Activated T-cell treated with anti-CD3 and anti-CD28 coated beads for 1 hour (primary cell): ENCODE measurements around the gene B4GALT1.

Source experiments
- DNase-seq: peaks from one replicate; pipeline ENCODE4 v3.0.0-alpha.2; 2020; ENCODE audit warnings: low read depth

Gene B4GALT1

DNA sequence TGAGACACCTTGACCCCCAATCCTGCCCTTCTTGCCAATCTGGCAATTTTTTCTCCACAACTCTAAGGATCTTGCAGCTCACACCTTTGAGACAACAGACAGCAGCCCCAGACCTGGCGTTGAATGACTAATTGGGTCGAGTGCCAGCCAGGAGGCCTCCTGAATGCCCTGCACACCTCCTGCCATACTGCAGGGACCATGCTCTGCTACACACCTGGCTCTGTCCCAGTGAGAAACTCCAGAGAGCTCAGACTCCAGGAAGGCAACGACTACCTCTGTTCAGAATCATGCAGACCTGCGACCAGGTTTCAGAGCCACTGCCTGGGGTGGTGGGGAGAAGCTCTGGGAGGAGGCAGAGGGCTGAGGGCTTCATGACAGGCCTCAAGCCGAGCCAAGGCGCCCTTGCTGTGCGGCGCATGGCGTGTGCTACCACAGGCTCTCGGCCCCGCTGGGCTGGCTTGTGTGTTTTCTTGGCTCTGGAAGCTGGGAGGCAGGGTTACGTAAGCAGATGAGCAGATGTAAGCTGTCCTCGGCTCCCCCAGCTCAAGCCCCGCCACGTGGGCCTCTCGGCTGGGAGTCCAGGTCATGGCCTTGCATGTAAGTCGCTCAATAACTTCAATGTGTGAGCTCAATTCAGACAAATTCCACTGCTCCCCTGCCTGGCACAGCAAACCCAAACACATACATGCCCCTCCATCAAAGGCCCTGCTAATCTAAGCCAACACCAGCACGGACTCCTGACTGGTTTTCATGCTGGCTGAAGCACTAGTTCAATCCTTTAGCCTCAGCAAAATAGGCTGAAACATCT lies 27.5 kb downstream of the B4GALT1 start:
- DNase-seq = no peak

DNA sequence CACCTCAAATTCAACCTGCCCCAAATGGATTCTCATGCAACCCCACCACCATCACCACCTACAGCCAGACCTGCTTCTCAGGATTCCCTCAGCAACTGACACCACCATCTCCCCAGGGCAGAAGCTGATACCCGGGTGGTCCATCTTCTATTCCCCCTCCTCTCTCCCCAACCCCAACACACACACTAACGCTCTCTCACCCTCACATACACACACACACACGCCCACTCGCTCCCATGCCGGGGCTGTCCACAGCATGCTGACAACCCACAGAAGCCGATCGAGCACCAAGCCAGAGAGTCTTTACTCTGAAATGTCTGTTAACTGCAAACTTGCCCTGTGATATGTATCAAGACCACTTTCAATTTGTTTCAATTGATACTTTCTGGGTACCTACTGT lies 28.4 kb downstream of the B4GALT1 start:
- no peak for DNase-seq

DNA sequence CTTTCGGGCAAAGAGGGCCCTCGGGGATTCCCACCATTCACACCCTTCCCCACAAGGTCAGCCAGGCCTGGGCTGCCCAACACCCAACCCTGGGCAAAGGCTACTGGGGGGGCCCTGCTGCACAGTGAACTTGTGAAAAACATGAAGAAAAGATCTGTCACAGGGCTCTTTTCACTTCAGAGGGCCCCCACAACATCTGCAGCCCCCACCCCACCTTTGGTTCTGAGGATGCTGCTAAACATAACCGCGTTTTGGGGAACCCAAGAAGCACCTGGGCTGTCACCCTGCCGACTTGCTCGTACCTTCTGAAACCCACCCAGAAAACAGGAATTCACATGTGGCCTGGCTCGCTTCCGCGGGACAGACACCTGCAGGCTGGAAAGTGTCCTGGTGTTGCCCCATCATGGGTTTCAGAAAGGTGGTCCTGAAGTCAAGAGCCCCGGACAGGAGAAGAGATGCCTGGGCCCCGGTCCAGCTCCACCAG lies 29.3 kb downstream of the B4GALT1 start:
- no peak for DNase-seq

DNA sequence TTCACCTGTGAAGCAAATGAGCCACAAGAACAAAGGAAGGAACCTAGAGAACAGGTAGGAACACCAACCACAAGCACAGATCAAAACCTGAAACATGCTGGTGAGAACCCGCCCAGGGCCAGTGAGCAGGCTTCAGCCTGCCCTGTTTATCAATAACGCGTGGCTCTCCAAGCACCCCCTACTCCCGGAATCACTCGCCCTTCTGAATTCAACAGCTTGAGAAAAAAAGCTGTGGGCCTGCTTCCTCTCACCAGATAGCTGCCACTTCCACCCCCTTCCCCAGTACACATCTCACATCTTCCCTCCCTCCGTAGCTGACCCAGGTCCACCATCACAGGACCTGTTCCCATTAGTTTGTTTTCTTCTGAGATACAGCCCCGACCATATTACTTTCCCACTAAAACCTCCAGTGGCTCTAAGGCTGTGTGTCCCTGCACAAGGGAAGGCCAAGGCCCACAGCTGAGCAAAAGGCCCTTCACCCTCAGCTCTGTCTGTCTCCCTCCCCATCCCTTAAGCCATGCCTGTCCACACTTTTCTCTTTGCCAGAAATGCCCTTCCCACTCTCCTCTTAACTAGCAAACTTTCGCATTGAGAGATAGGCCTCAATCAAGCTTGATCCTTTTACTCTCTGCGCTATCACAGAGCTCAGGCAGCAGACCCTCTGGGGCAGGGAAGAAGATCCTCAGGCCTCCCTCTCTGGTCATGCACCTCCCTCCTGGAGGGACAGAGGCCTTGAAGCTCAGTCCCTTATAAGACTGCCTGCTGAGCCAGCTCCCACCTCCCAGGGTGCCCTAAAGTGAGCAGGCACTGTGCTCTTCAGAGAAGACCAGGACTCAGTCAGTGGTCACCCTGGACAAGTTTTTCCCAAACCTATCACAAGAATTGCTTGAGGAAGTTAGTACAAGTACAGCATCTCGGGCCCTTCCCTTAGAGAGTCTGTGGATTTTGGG lies 30.1 kb downstream of the B4GALT1 start:
- DNase-seq = no peak

DNA sequence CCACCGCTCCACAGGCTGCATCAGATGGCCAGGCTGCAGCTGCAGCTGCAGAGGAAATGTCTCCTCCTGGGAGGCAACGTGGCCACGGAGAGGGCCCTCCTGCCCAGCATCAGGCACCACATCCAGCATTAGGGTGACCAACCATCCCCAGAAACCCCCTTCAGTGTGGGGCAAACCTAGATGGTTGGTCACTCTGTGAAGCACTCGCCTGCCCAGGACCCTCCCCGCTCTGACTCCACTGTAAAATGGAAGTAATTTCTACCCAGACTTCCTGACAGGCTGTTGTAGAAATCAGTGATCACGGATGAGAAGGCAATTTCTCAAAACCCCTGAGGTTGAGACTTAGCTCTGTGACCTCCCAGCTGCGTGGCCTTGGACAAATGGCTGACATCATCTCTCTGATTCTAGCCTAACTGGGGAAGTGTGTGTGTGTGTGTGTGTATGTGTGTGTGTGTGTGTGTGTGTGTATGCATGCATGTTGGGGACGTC lies 31.6 kb downstream of the B4GALT1 start:
- no peak for DNase-seq

DNA sequence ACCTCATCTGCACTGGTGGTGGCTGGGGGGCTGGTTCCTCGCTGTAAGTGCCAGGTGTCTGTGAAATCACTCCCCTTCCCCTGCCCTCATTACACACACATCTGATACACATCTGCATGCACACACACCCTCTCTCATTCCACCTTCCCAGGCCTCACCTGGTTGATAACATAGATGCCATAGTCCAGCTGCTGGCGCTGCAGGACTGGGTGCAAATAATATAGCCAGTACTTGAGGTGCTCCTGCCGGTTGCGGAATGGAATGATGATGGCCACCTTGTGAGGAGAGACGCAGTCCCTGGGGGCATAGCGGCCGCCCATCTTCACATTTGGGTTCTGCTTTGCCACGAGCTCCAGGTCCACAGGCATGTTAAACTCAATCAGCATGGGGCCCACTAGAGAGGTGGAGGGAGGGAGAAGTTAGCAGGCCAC lies 32.1 kb downstream of the B4GALT1 start:
- DNase-seq = no peak

DNA sequence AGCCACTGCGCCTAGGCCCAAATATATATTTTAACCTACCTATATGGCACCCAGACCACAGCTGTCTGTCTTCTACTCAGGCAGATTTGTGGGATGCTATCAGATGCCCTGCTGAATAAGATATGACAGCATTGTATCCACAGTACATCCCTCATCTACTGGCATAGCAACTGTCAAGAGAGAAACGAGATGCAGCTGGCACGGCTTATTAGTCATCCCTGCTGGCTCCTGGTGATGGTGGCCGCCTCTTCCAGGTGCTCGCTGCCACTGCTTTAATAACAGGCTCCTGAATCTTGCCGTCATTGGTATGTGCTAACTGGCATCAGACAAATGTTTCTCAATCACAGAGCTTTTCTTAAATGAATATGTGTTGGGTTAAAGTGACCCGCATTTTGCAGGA lies 34.0 kb downstream of the B4GALT1 start:
- DNase-seq = no peak

DNA sequence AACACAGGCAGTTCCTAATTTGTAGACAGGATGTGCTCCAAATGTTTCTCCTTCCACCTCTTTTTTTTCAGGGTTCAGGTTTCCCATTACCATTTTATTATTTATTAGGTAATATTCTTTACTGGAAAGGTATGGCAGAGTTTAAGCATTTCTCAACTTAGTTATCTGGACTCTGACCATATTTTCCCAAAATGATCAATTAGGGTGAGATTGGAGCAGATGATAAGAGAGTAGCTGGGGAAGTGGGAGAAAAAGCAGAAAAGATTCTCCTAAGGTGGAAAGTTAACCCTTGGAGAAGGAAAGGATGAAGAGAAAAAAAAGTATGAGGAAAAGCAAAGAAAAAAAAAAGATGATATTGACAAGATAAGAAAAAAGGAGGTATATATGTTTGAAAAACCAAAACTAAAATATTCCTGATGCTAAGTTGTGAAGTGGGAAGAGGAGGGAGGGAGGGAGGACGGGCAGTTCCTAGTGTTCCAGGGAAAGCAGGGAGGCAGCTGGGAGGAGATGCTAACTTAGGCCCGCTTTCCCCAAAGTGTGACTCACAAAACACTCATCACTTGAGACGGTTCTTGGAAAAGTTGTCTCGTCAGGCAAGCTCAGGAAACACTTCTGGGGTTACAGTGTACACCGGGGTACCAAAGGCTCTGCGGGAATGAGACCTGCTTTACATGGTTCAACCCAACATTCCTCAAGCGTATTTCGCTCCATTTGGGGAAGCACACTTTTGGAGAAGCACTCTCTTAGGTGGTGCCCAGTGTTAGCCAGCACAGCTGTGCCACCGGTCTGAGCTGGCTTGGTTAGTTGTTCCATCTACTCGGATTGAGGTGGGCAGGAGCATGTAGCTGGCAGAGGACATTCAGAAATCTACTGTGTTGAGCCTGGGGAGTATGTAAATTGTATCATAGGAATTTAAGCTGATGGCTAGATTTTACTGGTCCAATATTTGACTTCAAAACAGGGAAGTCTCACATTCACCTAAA lies 35.1 kb downstream of the B4GALT1 start:
- DNase-seq = no peak

DNA sequence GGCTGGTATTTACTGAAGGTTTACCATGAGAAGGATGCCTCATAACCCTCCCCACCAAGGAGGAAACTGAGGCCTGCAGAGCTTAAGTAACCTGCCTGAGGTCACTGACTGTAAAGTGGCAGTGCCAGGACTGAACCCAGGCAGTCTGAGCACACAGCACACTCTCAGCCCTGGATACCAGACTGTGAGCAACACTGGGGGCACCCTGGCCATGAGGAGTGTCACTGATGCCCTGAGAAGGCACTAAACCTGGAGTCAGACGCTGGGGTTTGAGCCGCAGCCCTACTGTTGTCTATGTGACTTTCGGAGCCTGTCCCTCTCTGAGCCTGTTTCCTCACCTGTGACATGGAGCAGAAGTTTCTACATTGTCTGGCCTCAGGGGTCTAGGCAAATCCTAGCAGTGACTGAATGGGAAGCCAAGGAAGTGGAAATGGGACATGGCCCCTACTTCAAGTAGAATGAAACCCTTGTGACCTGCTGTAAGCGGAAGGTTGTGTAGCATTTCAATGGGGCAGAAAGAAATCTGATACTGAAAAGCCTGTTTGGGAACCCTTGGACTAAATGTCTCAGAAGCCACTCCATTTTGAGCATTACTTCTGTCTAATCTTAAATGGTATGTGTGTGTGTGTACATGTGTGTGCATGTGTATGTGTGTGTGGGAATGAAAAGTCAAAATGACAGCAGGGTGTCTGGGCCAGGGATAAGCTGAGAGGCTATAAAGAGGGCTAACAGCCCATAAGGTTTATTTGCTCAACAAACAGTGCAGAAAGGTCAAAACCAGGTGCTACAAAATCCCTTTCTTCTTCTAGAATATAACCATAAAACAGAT lies 36.0 kb downstream of the B4GALT1 start:
- no peak for DNase-seq

DNA sequence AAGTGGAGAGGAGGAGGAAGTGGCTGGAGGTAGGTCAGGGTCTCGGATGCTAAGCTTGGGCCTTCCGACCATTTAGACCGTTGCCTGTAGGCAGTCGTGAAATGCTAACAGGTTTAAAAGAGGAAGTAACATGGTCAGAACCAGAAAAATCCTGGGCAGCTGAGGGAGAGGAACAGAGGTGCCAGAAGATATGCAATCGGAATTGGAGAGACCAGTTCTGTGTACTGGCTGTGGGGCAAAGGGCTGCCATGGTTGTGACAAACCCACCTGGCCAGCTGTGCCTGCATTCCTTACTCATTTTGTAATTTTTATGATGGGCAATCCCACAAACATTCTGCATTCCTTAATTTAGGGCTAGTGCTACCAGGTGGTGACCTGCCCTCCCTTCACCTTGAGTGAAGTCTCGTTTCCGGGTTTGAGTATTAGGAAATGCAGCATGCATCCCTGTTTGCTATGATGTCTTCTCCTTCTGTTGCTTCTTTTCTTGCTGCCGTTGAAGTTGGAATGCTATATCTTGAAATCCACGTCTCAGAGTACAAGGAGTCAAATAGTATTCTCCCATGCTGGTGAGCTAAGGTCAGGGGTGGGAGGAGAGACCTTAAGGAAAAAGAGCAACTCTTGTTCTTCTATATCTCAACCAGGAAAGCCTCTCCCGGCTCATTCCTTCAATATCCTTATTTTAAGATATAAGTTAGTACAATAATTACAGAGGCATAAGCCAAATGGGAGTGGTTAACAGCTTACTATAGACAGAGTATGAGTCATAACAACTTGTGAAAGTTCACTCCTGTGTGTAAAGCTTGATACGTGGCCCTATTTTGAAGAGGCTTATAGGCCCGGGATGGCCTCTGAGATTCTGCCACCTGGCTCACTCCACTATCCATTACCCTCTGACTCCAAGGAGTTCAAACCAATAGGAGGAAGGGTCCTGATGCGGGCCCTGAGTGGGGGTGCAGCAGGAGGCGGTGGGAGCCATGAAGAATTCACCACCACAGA lies 37.0 kb downstream of the B4GALT1 start:
- no peak for DNase-seq

DNA sequence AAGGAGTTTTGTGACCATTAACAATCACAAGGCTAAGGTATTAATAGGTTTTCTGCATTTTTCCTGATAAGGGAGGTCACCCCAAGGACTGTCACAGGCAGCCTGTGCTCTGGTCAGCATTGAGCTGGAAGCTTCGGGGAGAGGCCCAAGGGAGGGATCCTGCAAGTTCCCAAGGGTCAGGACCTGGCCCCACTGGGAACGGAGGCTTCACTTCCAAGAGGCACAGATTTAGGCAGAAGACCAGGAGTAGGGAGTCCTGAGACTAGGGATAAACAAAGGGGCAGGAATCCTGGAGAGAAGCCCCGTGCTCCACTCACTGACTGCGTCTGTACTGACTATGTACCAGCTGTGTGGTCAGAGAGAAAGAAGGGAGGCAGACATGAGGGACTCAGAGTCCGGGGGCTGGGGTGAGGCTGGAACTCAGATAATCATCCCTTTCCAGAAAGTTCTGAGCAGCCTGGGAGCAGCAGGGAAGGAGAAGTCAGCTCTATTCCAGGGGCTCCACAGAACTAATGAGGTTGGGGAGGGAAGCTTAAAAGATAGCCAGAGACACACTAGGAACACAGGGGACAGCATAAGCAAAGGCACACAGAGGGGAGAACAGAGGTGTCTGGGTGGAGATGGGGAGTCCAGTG lies 37.8 kb downstream of the B4GALT1 start:
- no peak for DNase-seq

DNA sequence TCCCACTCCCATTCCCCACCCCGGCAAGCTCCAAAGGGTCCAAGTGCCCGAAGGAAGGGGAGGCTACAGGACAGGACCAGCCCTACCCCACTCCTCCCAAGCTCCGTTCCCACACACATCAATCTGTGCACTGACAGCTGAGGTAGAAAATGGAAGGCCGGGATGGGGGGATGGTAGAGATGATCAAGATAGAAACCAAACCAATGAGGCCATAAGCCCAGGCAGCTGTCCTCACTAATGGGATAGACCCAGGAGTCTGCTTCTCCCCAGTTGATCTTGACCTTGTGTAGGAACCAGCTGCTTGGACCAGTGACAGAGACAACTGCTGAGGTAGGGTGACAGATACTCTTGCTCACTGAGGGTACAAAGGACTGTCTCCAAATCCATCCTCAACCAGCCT lies 38.6 kb downstream of the B4GALT1 start:
- DNase-seq = no peak

DNA sequence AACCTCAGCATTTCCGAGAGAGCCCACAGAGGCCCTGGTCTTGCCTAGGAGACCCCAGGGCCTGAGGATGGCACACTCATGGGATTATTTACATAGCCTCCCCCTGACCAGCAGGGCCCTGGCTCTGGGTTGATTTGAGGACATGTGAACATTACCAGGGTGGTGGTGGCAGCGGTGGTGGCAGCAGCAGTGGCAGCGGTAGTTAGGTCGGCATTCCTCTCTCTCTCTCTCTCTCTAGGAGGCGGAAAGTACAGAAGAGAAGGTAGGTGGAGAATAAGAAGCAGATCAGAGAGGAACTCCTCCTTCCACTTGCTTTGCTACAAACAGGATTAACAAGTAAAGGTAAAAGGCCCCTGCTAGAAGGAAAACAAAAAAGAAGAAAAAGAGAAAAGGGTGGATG lies 39.3 kb downstream of the B4GALT1 start:
- DNase-seq = no peak

DNA sequence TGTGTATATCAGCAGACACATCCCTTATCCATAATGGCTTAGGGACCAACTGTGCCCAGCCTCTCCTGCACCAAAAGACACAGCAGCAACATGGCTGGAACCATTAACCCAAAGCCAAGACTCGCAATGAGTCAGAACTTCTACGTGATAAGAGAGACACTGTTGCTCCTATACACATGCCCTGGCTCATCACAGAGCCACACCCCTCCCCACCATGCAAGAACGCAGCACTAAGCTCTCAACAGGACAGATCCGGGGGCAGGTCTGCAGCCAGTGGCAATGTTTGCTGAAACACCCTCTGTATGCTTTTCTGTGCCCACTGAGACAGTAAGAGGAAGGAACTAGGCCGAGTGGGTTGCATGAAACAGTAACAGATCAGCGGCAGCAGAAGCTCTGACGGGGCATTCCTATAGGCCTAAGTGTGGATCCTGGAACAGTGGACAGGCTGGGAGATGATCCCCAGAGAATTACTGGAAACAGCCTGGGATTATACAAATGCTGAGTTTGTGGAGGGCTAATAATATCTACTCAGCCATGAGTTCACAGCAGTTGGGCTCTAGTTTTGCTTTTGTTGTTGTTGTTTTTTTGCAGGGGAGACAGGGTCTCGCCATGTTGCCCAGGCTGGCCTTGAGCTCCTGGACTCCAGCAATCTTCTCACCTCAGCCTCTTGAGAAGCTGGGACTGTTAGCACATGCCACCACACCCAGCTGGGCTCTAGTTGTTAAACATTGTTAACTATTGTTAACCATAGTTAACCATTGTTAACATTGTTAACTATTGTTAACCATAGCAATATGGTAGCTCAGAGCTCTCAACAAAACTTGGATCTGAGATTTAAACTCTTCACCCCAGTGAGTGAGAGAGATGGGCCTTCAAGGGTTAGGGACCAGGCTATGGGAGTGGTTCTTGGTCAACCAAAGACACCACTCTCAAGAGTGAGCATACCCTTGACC lies 41.0 kb downstream of the B4GALT1 start:
- no peak for DNase-seq

DNA sequence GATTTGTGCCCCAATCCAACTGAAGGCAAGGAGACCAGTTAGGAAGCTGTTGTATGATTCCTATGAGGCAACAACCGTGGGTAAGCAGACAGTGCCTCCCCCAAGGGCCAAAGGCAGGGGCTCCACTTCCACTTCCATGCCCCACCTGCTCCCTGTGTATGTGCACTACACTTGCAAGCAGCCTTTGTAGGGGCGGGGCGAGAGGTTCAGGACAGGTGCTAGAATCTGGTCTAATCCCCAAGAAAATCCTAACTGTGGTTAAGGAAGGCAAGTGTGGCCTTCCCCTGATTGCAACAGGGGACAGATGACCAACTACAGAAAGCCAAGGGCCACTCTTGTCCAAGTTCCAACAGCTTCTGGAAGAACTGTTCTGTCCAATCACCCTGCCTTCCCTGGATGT lies 41.7 kb downstream of the B4GALT1 start:
- no peak for DNase-seq

DNA sequence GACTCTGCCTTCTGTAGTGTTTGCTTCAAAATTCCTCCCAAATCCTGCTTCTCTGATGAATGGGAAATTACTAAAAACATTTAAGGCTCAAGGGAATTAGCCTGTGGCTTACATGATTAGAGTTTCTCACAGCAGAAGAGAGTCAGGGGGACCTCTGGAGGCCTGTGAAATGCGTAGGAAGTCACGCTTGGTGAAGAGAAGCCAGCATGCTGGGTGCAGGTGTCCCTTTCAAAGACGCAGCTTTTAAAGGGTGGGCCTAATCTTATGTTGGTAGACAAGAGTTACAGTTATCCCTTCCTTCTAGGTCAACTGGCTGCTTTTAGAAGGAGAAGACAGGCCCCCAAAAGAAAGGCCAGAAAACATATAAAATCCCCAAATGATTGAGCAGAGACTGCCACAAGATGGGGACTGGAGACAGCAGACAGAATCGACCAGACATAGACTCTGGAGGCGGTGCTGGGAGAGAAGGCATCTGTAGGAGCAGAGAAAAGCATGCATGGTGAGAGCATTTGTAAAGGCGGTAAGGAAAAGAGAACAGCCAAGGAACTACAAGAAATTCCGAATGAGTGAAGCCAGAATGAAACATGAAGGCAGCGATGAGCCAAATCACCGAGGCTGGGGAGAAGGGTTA lies 42.3 kb downstream of the B4GALT1 start:
- no peak for DNase-seq

DNA sequence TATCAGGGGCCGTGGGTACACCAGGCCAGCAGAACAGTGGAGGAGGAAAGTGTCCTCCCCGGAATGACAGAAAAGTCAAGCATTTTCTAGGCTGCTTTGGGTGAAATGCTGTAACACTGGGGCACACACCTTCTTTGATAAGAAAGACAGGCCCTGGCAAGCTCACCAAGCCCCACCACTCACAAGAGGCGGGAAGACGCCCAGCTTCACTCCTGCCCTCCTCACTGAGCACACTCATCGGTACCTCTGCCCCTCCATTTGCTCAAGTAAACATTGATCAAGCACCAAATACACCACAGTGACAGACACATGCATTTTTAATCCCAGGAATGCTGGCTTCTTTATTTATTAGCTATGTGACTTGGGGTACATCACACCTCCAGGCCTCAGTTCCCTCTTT lies 43.1 kb downstream of the B4GALT1 start:
- no peak for DNase-seq
